Renal cortex interstitium (tissue), 11 donors: ENCODE measurements around the gene CRACDL. TPM values are rescaled to one million over a fixed set of nuclear protein-coding genes. Genes with fewer than 3 reads are reported as not detected.

Experiments used
- DNase-seq, 11 donors: peaks; one replicate each; pipeline ENCODE4 v3.0.0-alpha.2; 2013; ENCODE audit warnings: low read depth in 9 of 11, low spot score in 4 of 11; ENCODE audit errors: extremely low read depth in 1 of 11
- polyA plus RNA-seq, 3 donors: library from polyadenylated mRNA; unstranded; fragments of 120-200 nt; gene quantifications; one replicate each; pipeline ENCODE4 v1.2.1, GENCODE V29; 2013; ENCODE audit not compliant: insufficient read length in 3 of 3

CRACDL gene
- polyA plus RNA-seq, 3 donors, result 2.6 to 2.8 (median 2.6) TPM

DNA sequence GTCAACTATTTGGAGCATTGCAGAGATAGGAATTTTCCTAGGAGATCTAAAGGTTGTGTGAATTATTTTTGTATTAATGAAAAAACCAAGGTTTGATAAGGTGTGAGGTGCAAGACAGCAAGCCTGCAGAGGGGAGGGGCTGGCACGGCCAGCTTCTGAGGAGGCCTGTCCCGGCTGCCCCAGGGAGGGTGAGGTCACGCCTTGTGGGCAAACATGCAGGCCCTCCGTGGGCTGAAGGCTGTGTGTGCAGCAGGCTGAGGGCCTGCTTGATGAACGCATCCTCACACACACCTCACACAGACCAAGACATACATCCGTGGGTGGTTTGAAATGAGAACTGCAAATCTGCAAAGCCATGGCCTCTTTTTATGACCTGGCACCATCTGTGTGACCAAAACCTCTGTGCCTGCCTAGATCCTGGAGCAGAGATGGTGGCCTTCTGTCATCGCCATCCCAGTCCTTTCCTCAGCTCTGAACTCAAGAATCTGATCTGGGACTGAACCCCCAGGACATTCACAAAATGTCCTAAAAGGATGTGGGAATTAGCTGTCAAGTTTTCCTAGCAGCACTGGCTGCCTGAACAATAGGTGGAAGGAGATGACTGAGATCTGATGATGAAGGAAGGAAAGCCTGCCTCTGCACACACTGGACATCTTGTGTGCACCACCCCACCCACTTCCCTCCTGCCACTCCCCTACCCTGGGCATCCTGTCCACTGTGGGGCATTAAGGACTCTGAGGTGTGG is 102.7 kb downstream of the CRACDL start:
- DNase-seq, result no peak

DNA sequence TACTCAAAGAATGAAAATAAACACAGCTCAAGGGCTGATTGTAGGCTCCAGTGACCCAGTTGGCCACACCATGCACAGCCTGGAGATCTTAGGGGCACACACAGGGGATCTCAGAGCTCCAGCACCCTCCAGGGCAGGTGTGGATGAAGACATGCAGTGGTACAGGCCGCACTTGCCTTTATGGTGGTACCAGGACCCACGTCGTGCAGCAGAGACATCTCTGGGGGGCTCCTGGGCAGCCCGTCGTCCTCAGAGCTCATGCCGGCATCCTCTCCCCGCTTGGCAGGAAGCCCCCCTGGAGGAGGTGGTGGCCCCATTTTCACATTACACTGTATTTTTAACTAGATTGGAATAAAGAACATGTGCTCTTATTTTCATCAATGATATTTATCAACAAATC is 103.9 kb downstream of the CRACDL start:
- no peak for DNase-seq

DNA sequence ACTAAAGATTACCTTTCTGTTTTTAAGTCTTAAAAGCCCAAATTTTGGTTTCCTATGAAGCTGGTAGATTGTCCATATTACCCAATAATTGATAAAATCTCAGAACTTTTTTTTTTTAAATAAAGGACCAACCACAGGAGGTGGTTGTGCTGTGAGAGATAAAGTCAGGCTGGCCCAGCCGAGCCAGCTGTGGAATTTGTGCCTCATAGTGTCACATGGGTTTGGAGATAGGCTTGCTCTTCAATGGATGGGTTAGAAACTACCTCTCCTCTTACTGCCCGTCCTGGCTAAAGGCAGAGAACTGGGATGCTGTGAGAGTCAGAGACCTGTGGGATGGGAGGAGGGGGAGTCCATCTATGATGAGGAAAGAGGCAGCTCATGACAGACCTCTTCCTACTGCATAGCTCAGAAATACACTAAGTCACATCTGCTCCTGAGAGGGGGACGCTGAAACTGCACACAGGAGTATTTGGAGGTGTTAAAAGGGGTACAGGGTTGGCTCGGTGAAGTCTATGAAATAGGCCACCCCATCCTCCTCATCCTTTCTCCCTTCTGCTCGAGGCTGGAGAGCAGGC is 105.4 kb downstream of the CRACDL start:
- DNase-seq, result no peak

DNA sequence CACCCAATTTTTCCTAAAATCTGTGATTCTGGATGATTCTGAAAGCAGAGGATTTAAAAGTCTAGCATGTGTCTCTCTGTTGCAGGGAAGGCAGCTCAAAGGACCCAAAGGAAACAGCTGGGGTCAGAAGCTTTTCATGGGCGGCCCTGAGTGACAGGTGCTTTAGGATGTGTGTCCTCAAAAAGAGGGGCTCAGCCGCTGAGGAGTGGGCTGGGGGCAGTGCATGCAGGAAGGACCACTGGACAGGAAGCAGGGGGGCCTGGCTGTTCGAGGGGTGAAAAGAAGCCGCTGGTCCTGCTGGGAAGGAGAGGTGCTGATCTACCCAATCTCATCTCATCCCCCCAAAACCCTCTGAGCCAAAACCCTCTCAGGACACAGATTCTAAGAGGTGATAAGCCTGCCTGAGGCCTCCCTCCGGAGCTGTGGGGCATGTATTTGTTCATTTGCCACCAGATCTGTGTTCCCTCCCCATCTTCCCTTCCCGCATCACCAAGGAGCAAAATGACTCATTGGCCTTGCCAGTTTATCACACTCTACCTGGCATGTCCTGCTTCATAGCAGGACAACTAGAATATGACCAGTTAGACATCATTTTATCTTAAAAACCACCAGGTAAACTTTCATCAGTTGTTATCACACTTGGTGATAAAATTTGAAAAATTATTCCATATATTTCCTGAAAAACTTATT is 106.3 kb downstream of the CRACDL start:
- DNase-seq, result no peak

DNA sequence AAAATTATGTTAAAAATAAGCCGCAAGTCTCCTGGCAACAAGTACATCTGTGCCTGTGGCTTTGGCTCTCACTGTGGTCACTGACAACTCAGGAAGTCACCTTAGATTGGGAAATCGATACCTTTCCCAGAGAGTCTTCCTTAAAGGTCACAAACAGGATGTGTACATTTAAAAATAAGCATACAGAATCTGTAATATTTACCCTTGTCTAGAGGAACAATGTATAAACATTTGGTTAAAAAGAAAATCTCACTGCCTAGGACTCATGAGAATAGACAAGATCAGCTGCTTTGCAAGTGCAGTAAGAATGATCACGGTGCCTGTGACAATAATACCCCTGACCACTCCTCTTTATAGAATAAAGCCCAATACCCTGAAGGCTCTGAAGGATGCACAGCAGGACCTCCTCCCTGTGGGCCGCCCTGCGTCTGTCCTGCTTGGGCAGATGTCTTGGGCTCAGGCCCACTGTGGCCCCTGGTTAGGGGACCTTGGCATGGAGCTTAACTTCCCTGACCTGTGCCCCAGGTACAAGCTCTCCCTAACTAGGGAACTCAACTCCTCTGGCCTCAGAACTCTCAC is 107.1 kb downstream of the CRACDL start:
- no peak for DNase-seq

DNA sequence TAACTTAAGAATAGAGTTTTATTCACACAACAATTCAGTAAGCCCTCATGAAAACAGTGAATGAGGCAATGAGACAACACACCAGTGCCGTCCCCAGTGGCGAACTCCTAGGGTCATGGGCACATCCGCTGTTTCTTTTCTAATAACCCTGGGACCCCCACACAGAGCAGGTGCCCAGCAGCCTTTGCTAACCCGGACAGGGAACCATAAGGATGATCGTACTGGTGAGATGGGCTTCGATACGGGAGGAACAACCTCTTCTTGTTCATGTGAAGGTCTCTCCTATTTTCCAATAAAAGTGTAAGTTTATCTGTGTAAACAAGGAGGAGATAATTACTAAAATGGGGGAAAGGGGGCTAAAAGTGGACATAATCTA is 107.7 kb downstream of the CRACDL start:
- DNase-seq, result no peak

DNA sequence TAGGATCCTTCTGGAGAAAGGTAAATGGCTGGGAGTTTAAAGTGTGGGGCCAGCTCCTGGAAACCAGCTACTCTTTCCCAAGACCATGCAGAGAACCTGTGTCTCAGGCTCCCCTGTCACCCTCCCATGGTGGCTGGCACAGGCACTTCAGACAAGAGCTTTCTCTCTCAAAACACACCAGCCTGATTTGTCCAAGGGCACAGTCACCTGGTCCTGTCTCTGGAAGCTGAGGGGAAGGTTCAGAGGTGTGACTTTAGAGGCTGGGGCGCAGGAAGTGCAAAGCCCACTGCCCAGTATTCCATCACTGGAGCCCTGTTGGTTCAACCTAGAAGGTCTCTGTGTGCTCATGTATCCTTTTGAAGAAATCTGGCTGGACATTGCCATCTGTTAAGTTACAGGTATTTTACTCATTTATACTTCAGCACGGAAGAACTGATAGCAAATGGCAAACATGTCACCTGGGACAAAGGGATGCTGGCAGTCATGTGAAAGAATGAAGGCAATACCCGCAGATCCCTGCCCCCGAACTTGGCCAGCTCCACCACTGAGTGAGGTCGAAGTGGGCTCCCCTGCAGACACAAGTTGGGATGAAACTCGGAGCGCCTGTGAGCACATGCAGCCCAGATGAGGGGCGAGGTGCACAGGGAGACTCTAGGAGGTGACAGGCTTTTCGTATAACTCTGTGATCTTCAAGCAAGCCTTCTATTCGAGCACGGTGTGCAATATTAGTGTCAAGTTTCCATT is 108.2 kb downstream of the CRACDL start:
- DNase-seq, result no peak

DNA sequence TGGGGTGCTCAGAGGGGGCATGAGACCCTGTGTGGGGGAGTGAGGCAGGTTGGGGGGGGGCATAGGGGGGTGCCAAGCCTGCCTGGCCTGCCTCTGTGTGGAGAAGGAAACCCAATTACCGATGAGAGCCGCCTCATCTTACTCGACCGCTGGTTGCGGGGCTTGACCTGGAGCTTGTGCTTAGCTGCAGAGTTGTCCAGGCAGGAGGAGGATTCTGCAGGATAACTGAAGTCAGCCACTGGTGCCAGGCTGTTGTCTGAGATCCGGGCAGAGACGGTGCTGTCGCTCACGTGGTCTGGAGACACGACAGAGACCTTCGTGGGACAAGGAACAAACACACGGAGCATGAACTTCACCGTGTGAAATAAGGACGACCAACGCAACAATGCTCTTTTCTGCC is 109.2 kb downstream of the CRACDL start:
- DNase-seq, result no peak

DNA sequence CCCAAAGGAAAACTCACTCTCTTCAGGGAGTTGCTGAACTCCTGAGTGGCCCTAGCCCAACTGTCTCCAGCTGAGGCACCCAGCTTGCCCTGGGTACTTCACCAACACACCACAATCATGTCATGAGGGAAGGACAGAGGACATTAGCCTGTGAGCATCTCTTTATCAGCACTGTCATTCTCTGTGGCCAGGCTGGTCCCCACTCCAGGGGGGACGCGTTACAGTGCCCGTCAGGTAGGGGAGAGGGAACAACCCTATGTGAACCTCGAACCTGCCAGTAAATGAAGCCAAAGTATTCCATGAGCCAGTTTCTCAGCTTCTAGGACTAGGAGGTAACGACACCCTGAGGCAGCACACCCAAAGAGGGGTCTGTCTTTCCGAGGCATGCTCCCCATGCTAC is 110.2 kb downstream of the CRACDL start:
- no peak for DNase-seq

DNA sequence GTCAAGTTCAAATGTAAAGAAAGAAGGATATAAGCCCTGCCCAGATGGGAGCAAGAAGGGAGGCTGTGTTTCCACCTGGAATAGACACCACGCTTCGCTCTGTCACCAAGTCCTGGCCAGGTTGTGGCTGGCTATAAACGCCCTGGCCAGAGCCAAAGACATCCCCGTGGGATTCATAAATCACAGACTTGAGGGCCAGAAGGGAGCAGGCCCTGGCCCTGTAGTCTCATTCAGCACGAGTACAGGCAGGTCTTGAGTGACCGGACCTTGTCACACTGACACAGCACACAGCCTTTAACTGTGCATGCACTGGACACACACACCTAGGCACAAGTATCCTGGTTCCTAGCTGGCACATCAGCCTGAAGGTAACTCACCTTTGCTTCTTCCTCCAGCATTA is 110.6 kb downstream of the CRACDL start:
- DNase-seq, result no peak

DNA sequence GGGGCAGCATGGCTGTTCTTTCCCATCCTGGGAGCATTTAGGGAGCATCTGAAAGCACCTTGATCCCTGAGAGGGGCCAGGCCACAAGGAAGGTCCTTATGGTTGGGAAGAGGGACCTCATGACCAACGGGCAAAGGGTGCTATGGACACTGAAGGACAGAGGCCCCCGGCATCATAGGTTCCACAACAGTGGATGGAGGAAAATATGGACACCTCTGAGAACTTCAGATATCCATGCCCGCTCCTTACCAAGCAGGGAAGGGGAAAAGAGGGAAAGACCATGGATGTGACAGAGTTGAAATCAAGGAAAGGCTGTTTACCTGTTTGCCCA is 111.0 kb downstream of the CRACDL start:
- DNase-seq, result no peak

DNA sequence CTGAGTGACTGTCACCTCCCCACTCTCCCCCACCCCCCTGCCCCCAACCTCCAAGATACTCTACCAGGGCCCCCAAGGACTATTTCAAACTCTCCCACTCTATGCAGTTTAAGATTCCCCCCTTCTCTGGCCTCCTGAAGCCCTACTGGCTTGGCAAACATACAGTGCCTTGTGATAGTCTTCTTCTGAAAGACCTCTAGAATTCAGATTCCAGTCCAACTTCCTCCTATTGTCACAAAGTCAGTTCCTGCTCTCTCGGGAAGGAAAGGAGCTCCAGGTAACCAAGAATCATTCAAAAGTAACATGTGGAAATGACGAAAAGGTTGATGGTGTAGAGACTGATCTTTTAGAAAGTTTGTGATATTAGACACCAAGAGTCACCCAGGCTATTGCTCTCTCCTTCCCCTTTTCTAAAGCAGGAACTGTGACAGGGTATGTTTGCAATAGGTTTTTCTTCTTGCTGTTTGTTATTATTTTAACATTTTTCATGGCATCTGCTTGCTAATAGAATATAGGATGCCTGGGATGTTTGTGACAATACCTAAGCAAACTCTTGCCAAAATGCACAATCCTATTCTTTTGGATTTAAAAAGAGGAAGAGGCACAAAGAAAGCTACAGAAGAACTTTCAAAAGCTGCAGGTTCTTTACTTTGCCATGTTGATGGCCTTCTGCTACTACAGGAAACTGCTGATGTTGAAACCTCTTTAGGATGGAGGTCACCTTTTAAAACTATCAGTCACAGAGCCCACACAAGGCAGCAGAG is 111.6 kb downstream of the CRACDL start:
- DNase-seq, result no peak

DNA sequence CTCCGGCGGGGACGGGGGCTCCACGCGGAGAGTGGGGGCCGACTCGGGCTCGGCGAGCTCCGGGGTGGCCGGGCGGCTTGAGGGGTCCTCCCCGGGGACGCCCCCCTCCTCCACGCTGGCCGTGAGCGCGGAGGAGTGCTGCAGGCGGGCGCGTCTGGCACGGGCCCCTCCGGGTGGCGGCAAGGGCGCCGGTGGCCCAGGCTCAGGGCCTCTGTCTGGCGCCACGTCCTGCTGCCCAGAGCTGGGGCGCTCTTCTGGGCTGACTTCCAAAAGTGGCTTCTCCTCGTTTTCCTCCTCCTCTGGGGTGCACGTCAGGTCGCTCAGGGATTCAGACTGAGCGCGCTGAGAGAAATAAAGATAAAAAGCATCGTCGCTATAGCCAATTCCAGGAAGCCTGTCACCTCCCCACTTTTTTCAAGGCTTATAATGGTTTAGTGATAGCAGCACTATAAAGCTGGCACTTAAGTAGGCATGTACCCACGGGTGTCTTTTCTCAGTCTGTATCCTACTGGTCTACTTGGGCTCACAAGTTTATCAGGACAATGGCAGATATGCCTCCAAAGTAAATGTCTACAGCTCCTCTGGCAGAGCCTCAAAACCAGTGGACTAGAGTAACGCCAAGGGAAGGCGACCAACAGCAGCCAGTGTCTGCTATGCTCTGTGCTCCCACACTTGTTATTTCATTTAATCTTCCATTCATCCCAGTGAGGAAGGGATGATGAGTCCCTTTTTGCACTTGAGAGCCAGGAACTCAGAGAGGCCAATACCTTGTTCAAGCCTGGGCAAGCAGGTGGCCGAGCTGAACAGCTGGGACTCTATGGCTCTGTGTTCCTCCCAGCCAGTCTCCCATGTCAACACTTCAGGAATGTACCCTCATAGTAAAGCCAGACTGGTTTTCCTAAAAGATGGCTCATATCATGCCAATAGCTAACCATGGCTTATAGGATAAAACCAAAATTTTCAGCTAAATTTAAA is 112.5 kb downstream of the CRACDL start:
- DNase-seq, result no peak

DNA sequence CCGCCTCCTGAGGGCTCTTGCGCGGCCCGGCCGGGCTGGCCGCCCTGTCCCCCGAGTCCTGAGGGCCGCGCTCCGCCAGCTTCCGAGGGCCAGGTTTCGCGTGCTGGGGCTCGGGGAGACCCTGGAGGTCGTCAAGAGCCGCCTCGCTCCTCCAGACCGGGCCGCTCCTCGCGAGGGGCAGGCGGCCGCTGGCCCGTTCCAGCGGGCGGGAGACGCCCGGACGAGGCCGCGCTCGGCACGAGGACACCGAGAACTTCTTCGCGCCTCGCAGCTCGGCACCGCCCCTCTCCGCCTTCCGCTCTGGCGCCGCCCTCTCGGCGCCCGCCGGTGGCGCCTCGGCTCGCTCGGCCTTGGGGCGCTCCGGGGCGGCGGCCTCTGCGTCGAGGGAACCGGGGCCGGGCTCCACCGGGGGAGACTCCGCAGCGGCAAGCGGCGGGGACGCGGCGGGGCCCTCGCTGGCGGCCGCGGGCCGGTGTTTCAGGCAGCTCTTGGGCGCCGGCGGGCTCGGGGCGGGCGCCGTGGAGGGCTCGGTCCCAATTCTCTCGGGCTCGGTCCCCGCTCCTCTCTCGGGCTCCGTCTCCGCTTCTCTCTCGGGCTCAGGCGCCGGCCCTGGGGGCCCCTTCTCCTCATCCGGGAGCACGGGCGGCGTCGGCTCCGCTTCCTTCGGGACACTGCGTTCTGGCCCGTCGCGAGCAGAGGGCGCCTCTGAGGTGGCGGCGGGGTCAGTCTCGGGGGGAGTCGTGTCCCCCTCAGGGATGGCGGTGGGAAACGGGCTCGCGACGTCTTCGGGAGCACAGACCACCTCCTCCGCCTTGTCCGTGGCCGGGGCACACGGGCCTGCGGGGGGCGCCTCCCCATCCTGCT is 113.5 kb downstream of the CRACDL start:
- peak in 5 of 11 donors; percentile 32 to 50 (median 43) for DNase-seq

DNA sequence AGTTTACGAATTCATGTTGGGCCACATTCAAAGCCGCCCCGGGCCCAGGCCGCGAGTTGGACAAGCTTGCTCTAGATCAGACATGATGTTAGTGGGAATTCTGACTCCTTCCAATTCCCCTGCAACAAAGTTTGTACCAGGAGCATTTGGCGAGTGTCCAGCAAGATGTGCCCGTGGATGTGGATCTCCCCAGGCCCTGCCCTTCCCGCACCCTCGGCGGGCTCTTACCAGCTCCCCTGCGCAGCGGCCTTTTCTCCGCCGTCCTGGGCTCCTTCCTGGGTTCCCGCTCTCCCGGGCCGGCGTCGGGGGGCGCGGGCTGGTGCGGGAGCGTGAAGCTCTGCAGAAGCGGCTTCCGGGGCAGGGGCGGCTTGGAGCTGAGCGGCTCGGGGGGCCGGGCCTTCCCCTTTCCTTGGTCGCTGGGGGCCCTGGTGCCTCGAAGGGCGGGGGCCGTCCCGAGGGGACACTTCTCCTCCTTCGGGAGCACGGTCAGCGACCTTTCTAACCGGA is 114.3 kb downstream of the CRACDL start:
- no peak for DNase-seq

DNA sequence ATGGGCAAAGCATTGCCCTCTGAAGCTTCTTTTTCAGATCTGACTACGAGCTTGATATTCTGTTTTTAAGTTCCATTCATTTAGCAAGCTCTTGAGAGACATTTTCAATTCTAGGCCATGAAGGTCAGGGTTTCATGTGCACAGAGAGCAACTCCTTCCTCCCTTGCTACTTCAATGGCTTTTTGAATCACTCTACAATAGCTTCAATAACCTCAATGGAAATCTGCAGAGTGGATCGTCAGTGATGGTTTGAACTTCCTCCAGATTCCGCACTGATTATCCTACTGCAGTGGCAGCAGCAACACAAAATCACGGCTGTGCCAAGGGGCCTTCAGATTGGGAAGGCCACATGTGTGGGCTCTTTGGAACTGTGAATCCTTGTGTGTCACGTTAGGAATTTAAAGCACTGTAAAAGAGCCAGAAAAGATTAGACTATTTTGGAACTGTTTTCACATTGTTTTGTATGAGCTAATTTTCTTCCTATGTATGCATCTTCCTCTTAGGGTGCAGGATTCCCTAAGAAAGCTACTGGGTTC is 116.7 kb downstream of the CRACDL start:
- no peak for DNase-seq
